Esophagus (tissue), 2 donors: ENCODE data around the gene CNN3. TPM values are rescaled to one million over a fixed set of nuclear protein-coding genes. Genes with fewer than 3 reads are reported as not detected.

Experiments used
- H3K27ac ChIP-seq, 2 donors: one replicate each; pipeline ENCODE4 v1.5.1; 2013; ENCODE audit warnings: low read depth in 2 of 2, mild to moderate bottlenecking in 2 of 2, inconsistent platforms in 1 of 2, low read length in 1 of 2, moderate library complexity in 1 of 2
- H3K27me3 ChIP-seq, 2 donors: one replicate each; pipeline ENCODE4 v1.6.1; 2013; ENCODE audit warnings: low read length in 2 of 2, control low read depth in 1 of 2, mild to moderate bottlenecking in 1 of 2; ENCODE audit not compliant: insufficient read depth in 2 of 2, control insufficient read depth in 1 of 2
- H3K36me3 ChIP-seq, 2 donors: one replicate each; pipeline ENCODE4 v1.6.1; 2013; ENCODE audit warnings: low read length in 1 of 2; ENCODE audit not compliant: control insufficient read depth in 2 of 2, insufficient read depth in 2 of 2
- H3K4me1 ChIP-seq, 2 donors: one replicate each; pipeline ENCODE4 v1.6.1; 2013; ENCODE audit warnings: low read length in 1 of 2; ENCODE audit not compliant: control insufficient read depth in 2 of 2, insufficient read depth in 2 of 2
- H3K4me3 ChIP-seq, 2 donors: one replicate each; pipeline ENCODE4 v1.5.1; 2013; ENCODE audit warnings: low read length in 2 of 2, mild to moderate bottlenecking in 2 of 2, low read depth in 1 of 2, moderate library complexity in 1 of 2
- H3K9me3 ChIP-seq, 2 donors: one replicate each; pipeline ENCODE4 v1.6.1; 2013; ENCODE audit warnings: mild to moderate bottlenecking in 2 of 2, low read depth in 1 of 2, low read length in 1 of 2, moderate library complexity in 1 of 2; ENCODE audit not compliant: control insufficient read depth in 2 of 2, insufficient read depth in 1 of 2
- WGBS, 2 donors: extraction: QIAGEN DNeasy Blood & Tissue Kit; methylation state at CpG; one replicate each; pipeline ENCODE4 v1.1.7; 2013; 5-methylcytosine and 5-hydroxymethylcytosine counted together
- polyA plus RNA-seq, 2 donors: library from polyadenylated mRNA; stranded (reverse); fragments of 200-250 nt; gene quantifications; one replicate each; pipeline ENCODE4 v1.2.3, GENCODE V29; 2013
- donor health status: healthy with polysubstance abuse.
- donor health status: Bipolar disorder and iron deficiency.

The CNN3 gene
- polyA plus RNA-seq, 2 donors, result 101 to 104 TPM

DNA sequence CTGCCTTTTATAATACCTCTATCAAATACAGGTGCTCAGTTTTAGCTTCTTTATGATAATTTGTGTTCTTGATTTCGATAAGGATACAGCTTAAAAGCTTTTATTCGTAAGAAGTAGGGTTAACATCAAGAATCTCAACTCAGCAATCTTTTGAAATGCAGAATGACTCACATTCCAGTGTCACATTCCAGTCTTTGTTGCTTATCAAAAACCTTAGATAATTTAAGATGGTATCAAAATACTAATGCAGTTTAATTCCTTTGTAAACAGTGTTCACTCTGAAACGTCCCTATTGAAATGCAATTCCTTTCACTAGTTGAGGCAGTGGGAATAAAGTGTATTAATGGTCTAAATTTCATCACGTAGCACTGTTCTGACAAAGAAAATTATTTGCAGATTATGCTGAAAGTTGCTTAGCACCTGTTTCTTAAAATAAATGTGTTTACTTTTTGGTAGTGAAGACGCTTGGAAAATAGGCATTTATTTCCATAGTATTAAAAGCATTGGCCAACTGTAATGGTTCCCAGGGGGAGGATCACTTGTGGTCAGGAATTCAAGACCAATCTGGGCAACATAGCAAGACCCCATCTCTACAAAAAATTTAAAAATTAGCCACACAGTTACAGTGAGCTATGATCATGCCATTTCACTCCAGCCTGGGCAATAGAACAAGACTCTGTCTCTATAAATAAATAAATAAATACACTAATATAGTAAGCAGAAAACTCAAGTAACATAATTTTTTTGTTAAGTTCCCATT is 10.1 kb upstream of the CNN3 start:
- Histone ChIP-seq H3K36me3 (no peaks in the 10 kb centered on the region), H3K9me3 (no peaks in the 10 kb centered on the region), H3K27ac (no peak overlapping the region), H3K4me1 (no peaks in the 10 kb centered on the region), H3K27me3 (no peaks in the 10 kb centered on the region), H3K4me3 (no peak overlapping the region)
- WGBS, 2 donors, result 47 to 50% methylated on average over 5 of the region's 5 CpGs

DNA sequence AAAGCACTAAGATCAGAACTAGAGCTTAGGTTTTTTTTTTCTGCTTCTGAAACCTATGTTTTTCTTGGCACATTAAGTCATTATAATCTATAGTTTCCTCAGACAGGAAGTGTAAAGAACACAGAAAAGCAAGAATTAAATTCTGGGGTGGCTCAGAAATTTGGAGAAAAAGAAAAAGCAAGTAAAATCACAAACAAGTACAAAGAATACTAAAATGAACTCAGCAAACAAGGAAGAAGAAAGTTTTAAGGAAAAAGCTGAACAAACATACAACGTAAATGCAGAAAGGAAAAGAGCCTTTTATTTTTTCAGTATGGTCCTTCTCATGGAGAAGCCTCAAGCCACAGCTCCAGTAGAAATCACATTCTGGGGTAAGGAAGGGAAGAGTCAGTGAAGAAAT is 8.6 kb upstream of the CNN3 start:
- H3K9me3 ChIP-seq, result no peaks in the 10 kb centered on the region
- no peaks in the 10 kb centered on the region for H3K4me1 ChIP-seq
- H3K27ac ChIP-seq, result no peak overlapping the region
- 74 to 82% methylated on average over 1 of the region's 1 CpG for WGBS, 2 donors
- H3K27me3 ChIP-seq, result no peaks in the 10 kb centered on the region
- no peak overlapping the region for H3K4me3 ChIP-seq
- no peaks in the 10 kb centered on the region for H3K36me3 ChIP-seq

DNA sequence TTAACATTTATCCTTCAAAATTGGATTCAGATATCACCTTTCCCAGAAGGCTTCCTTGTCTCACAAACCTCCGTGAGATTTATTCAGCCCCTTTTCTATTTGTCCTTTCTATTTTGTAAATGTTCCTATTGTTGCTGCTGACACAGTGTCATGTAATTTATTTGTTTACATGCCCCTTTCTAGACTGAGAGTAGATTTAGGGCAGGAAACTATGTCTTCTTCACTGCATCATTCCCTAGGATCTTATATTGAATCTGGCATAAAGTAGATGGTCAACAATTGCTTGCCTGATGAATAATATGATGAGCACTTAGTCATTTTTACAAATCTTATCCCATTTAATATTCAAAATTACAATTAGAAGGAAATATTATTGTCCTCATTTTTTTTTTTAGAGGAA is 8.1 kb upstream of the CNN3 start:
- H3K27ac ChIP-seq, result no peak overlapping the region
- WGBS, 2 donors, result 89 to 94% methylated on average over 1 of the region's 1 CpG
- no peak overlapping the region for H3K4me3 ChIP-seq
- H3K4me1 ChIP-seq, result no peaks in the 10 kb centered on the region
- H3K9me3 ChIP-seq, result no peaks in the 10 kb centered on the region
- no peaks in the 10 kb centered on the region for H3K36me3 ChIP-seq
- no peaks in the 10 kb centered on the region for H3K27me3 ChIP-seq

DNA sequence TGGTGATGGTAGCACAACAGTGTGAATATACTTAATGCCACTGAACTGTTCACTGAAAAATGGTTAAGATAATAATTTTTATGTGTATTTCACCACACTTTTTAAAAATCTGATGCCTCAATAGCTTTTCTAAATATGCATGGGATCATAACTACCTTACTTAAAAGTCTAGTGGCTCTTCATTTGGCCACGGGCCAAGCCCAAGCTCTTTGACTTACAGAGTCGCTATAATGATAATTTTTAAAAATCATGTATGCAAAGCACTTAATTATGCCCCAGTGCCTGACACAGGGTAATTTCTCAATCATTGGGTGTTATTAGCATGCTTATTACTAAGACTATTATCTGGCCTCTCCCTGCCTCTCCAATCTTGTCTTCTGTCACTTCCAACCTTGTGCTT is 7.6 kb upstream of the CNN3 start:
- Histone ChIP-seq H3K27me3 (no peaks in the 10 kb centered on the region), H3K4me1 (no peaks in the 10 kb centered on the region), H3K36me3 (no peaks in the 10 kb centered on the region), H3K9me3 (no peaks in the 10 kb centered on the region), H3K4me3 (no peak overlapping the region), H3K27ac (no peak overlapping the region)
- 75 to 78% methylated on average over 2 of the region's 2 CpGs for WGBS, 2 donors

DNA sequence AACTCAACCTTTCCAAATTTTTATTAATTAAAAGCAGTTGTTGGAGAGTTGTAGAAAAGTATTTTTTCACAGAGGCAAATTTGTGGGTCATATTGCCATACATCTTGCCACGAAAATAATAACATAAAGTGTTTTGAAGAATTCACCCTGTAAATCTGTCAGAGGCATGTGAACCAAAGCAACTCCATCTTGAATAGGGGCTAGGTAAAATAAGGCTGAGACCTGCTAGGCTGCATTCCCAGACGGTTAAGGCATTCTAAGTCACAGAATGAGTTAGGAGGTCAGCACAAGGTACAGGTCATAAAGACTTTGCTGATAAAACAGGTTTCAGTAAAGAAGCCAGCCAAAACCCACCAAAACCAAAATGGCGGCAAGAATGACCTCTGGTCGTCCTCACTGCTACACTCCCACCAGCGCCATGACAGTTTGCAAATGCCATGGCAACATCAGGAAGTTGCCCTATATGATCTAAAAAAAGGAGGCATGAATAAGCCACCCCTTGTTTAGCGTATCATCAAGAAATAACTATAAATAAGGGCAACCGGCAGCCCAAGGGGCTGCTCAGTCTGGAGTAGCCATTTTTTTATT is 4.4 kb upstream of the CNN3 start:
- H3K4me1 ChIP-seq, result no peaks in the 10 kb centered on the region
- H3K4me3 ChIP-seq, result no peak overlapping the region
- no peaks in the 10 kb centered on the region for H3K27me3 ChIP-seq
- no peak overlapping the region for H3K27ac ChIP-seq
- no peaks in the 10 kb centered on the region for H3K36me3 ChIP-seq
- H3K9me3 ChIP-seq, result no peaks in the 10 kb centered on the region
- 96 to 98% methylated on average over 7 of the region's 7 CpGs for WGBS, 2 donors

DNA sequence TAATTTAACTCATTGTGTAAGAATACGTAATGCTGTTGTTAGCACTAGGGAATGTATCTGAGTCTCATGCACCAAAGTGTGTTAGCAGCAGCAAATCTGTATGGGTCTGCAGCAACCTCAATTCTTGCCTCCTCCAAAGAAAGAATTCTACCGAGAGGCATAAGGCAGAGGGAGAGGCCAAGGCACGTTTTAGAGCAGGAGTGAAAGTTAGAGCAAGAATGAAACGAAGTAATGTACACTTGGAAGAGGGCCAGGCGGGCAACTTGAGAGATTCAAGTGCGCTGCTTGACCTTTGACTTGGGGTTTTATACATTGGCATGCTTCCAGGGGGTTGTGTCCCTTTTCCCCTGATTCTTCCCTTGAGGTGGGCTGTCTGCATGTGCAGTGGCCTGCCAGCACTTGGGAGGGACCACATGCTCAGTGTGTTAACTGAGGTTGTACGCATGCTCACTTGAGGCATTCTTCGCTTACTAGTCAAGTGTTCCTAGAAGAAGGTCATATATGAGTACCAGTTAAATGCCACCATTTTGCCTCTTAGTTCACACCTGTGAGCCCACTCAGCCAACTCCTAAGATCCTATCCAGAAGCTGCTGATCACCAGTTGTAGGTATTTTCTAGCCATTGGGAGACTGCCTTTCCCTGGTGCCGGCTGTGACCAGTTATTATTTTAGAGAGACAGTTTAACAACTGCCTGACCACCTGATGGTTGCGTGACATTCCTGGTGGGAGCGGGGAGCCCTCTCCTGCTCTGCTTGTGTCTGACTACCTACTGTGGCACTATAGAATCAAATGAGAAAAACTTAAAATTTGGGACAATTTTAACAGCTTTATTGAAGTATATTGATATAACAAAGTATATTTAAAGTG is 2.7 kb upstream of the CNN3 start:
- Histone ChIP-seq H3K36me3 (no peaks in the 10 kb centered on the region), H3K27ac (no peak overlapping the region), H3K4me3 (no peak overlapping the region), H3K9me3 (no peaks in the 10 kb centered on the region), H3K4me1 (no peaks in the 10 kb centered on the region), H3K27me3 (no peaks in the 10 kb centered on the region)
- 69 to 75% methylated on average over 11 of the region's 11 CpGs for WGBS, 2 donors

DNA sequence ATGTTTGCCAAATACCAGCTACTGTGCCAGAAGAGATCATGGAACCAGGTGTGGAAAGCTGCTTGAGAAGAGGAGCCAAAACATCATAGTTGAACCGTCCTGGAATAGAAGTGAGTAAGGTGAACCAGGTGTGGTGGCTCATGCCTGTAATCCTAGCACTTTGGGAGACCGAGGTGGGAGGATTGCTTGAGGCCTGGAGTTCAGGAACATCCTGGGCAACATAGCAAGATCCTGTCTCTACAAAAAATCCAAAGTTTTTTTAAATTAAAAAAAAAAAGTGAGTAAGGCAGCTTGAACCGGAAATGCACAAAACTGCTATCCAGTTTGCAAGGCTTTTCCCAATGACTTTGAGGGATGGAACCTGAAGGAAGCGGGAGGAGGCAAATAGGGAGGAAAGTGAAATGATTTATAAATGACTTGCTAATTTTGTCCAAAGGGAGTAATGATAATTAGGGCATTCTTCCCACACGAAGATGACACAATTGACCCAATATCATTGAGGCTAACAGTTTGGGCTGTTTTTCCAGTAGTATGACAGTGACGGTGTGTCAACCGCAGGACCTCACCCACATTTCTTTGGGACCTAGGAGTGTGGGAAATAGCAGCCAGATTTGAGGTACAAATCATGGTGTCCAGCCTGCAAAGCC is 1.5 kb upstream of the CNN3 start:
- peaks cover 0 to 2% of the 10 kb centered on the region in 2 donors for H3K4me1 ChIP-seq
- no peaks in the 10 kb centered on the region for H3K9me3 ChIP-seq
- H3K27me3 ChIP-seq, result no peaks in the 10 kb centered on the region
- H3K27ac ChIP-seq, result peak overlapping the region; percentile 88 to 89
- H3K4me3 ChIP-seq, result no peak overlapping the region
- no peaks in the 10 kb centered on the region for H3K36me3 ChIP-seq
- 65 to 67% methylated on average over 7 of the region's 7 CpGs for WGBS, 2 donors

DNA sequence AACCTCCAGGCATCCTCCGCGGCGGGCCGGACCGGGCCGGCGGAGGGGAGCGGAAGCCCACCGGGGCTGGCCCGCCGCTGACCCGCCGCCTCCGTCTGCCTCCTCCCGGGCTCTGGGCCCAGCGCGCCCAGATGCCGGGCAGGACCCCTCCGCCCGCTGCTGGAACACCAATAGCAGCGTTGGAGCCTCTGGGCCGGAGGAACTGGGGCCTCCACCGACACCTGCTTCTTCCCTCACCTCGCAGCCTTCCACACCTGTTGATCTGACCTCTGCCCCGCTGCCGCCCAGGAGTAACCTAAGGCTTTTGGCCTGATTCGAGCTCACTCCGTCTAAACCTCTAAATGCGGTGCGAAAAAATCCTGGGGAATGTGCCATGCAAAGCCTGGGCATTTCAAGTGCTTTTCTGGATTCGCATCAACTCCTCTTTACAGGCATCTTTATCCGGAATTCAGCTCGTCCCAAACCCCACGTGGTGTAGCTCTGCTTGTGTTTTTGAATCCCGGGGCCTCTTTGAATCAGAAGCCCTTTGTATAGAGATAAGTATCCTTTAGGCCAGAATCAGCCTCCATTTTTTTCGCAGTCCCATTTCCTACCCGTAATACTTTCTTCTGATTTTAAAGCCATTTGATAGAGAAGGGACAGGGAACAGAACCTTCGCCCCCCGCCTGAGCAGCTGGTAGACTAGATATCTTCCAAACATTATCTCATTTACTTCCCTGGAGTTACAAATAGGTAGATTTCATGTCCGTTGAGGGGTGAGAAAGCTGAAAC is 680 bp upstream of the CNN3 start:
- no peaks in the 10 kb centered on the region for H3K36me3 ChIP-seq
- peaks cover 0 to 2% of the 10 kb centered on the region in 2 donors for H3K4me1 ChIP-seq
- 17 to 21% methylated on average over 29 to 40 of the region's 40 CpGs for WGBS, 2 donors
- no peaks in the 10 kb centered on the region for H3K9me3 ChIP-seq
- H3K4me3 ChIP-seq, result peak overlapping the region; percentile 75 to 82
- peak overlapping the region; percentile 88 to 89 for H3K27ac ChIP-seq
- H3K27me3 ChIP-seq, result no peaks in the 10 kb centered on the region
